Parathyroid adenoma (tissue), 2 donors: ENCODE results near the gene SMIM17.

ENCODE experiments used
- H2AFZ ChIP-seq: fragments of 300-600 bp; sonication (generic); one replicate; pipeline ENCODE4 v1.7.0; 2017; ENCODE audit warnings: antibody characterized with exemption, mild to moderate bottlenecking
- H3K27ac ChIP-seq: fragments of 300-600 bp; sonication (generic); one replicate; pipeline ENCODE4 v1.7.0; 2017
- H3K27me3 ChIP-seq: fragments of 300-600 bp; sonication (generic); one replicate; pipeline ENCODE4 v1.7.0; 2017; ENCODE audit warnings: low read length; ENCODE audit not compliant: control insufficient read depth, insufficient read depth
- H3K36me3 ChIP-seq: fragments of 300-600 bp; sonication (generic); one replicate; pipeline ENCODE4 v1.7.0; 2017; ENCODE audit warnings: low read length; ENCODE audit not compliant: control insufficient read depth, insufficient read depth
- H3K4me1 ChIP-seq: fragments of 300-600 bp; sonication (generic); one replicate; pipeline ENCODE4 v1.7.0; 2017; ENCODE audit warnings: control low read depth
- H3K4me2 ChIP-seq: fragments of 300-600 bp; sonication (generic); one replicate; pipeline ENCODE4 v1.7.0; 2017; ENCODE audit warnings: low read length
- H3K4me3 ChIP-seq: fragments of 300-600 bp; sonication (generic); one replicate; pipeline ENCODE4 v1.7.0; 2017; ENCODE audit warnings: low read depth, low read length
- H3K79me2 ChIP-seq: fragments of 300-600 bp; sonication (generic); one replicate; pipeline ENCODE4 v1.7.0; 2017; ENCODE audit warnings: control low read depth
- H3K9ac ChIP-seq: fragments of 300-600 bp; sonication (generic); one replicate; pipeline ENCODE4 v1.7.0; 2017; ENCODE audit warnings: mild to moderate bottlenecking
- H3K9me3 ChIP-seq: fragments of 300-600 bp; sonication (generic); one replicate; pipeline ENCODE4 v1.7.0; 2017; ENCODE audit warnings: low read length; ENCODE audit not compliant: control insufficient read depth
- TF ChIP-seq, protein P1 (sequence below): fragments of 300-600 bp; sonication (generic); IDR thresholded peaks from one replicate; pipeline ENCODE4 v1.7.0; 2017; ENCODE audit warnings: antibody characterized with exemption, mild to moderate bottlenecking
- donor health status: primary hyperparathyroidism.

Gene SMIM17

DNA sequence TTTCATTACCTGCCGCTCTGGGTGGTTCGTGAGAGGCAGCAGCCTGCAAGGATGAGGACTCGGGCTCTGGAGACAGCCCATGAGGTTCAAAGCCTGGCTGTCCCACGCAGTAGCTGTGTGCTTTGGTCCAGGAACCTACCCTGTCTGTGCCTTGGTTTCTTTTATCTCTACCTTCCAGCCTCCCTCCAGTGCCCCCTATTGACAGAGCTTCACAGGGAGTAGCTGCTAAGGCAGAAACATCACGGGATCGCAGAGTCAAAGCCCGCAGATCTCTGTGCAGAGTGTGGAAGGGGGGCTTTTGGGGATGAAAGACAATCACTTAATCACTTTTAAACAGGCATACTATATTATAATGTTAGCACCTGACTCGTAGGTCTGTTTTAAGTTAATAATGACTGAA is 31.7 kb upstream of the SMIM17 start:
- H2AFZ ChIP-seq: no peak overlapping the region
- TF ChIP-seq, protein P1, sequence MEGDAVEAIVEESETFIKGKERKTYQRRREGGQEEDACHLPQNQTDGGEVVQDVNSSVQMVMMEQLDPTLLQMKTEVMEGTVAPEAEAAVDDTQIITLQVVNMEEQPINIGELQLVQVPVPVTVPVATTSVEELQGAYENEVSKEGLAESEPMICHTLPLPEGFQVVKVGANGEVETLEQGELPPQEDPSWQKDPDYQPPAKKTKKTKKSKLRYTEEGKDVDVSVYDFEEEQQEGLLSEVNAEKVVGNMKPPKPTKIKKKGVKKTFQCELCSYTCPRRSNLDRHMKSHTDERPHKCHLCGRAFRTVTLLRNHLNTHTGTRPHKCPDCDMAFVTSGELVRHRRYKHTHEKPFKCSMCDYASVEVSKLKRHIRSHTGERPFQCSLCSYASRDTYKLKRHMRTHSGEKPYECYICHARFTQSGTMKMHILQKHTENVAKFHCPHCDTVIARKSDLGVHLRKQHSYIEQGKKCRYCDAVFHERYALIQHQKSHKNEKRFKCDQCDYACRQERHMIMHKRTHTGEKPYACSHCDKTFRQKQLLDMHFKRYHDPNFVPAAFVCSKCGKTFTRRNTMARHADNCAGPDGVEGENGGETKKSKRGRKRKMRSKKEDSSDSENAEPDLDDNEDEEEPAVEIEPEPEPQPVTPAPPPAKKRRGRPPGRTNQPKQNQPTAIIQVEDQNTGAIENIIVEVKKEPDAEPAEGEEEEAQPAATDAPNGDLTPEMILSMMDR: no peak
- no peaks in the 10 kb centered on the region for H3K36me3 ChIP-seq
- peaks cover 25% of the 10 kb centered on the region for H3K79me2 ChIP-seq
- H3K27me3 ChIP-seq: no peaks in the 10 kb centered on the region
- no peaks in the 10 kb centered on the region for H3K9me3 ChIP-seq
- no peak overlapping the region for H3K9ac ChIP-seq
- H3K4me3 ChIP-seq: no peak overlapping the region
- H3K4me1 ChIP-seq: no peaks in the 10 kb centered on the region
- no peak overlapping the region for H3K4me2 ChIP-seq
- H3K27ac ChIP-seq: no peak overlapping the region

DNA sequence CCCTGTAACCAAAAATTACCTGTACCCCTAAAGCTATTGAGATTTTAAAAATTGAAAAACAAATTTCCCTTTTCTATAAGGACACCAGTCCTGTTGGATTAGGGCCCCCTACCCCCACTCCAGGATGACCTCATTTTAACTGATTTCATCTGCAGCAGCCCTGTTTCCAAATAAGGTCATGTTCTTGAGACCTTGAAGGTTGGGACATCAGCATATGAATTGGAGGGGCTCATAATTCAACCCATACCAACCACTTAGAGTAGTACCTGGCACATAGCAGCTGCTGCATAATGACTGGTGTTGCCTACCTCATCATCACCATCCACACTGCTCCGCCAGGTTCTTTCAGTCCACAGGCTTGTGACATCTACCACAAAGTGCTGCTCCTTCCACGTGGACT is 30.2 kb upstream of the SMIM17 start:
- TF ChIP-seq, protein P1: no peak
- Histone ChIP-seq H3K27ac (no peak overlapping the region), H3K4me1 (no peaks in the 10 kb centered on the region), H3K27me3 (no peaks in the 10 kb centered on the region), H3K4me3 (no peak overlapping the region), H3K9ac (no peak overlapping the region), H3K36me3 (no peaks in the 10 kb centered on the region), H3K79me2 (peaks cover 14% of the 10 kb centered on the region), H3K4me2 (no peak overlapping the region), H3K9me3 (no peaks in the 10 kb centered on the region), H2AFZ (no peak overlapping the region)

DNA sequence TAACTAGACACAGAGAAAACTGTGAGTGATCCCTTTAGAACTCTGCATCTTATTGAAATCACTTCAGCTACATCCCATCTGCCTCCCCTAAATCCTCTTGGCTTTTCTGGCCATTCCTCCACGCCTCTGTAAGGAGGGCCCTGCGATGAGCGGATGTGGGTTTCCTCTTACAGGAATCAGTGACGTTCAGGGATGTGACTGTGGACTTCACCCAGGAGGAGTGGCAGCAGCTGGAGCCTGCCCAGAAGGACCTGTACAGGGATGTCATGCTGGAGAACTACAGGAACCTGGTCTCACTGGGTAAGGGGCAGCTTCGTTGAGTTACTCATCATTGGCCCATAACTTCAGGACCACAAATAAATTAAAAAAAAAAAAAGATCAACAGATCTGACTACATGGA is 29.3 kb upstream of the SMIM17 start:
- Histone ChIP-seq H3K27ac (peak overlapping the region; percentile 56), H3K36me3 (no peaks in the 10 kb centered on the region), H3K9me3 (no peaks in the 10 kb centered on the region)

DNA sequence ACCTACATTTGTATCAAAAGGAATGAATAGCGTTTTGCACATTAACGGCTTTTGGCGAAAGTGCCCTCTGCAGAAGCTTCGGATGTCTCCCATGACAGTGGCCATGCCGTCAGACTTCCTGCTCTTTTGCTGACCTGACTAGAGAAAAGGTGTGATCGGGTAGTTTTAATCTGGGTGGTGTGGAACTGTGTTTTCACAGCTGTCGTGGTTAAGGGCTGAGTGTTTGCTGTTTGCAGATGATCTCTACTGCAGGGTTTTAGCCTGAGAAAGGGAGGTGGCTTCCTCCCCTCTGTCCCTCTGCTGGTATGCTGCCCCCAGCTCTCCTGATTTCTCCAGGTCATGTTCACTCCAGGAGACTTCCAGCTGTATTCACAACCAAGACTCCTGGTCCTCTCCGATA is 25.4 kb upstream of the SMIM17 start:
- no peak overlapping the region for H3K4me2 ChIP-seq
- no peaks in the 10 kb centered on the region for H3K9me3 ChIP-seq
- H3K4me3 ChIP-seq: no peak overlapping the region
- H2AFZ ChIP-seq: no peak overlapping the region
- no peaks in the 10 kb centered on the region for H3K4me1 ChIP-seq
- H3K9ac ChIP-seq: no peak overlapping the region
- H3K27me3 ChIP-seq: no peaks in the 10 kb centered on the region
- TF ChIP-seq, protein P1: no peak
- H3K79me2 ChIP-seq: peaks cover 18% of the 10 kb centered on the region
- no peak overlapping the region for H3K27ac ChIP-seq
- H3K36me3 ChIP-seq: no peaks in the 10 kb centered on the region

More for the DNA sequence above, 29.3 kb upstream of the SMIM17 start:
- TF ChIP-seq, protein P1: no peak
- no peak overlapping the region for H3K4me3 ChIP-seq
- no peaks in the 10 kb centered on the region for H3K4me1 ChIP-seq
- H2AFZ ChIP-seq: no peak overlapping the region
- H3K9ac ChIP-seq: no peak overlapping the region
- H3K4me2 ChIP-seq: no peak overlapping the region
- no peaks in the 10 kb centered on the region for H3K27me3 ChIP-seq
- H3K79me2 ChIP-seq: peaks cover 20% of the 10 kb centered on the region

DNA sequence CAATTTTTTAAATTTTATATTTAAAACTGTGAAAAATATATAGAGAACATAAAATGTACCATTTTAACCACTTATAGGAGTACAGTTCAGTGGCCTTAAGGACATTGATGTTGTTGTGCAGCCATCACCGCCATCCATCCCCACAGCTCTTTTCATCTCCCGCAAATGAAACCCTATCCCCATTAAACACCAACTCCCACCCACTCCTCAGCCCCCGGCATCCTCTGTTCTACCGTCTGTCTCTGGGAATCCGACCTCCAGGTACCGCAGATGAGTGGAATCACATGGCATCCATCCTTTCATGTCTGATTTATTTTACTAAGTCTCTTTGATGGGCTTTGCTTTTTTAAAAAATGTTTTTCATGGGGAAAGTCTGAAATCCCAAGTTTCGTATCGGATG is 23.8 kb upstream of the SMIM17 start:
- Histone ChIP-seq H3K4me2 (no peak overlapping the region), H3K27me3 (no peaks in the 10 kb centered on the region), H3K4me3 (no peak overlapping the region), H3K27ac (no peak overlapping the region), H3K4me1 (no peaks in the 10 kb centered on the region), H3K9ac (no peak overlapping the region), H3K9me3 (no peaks in the 10 kb centered on the region), H3K36me3 (no peaks in the 10 kb centered on the region), H2AFZ (no peak overlapping the region), H3K79me2 (peaks cover 10% of the 10 kb centered on the region)
- TF ChIP-seq, protein P1: no peak
